KOPT-K1 (cell line): ENCODE data around the gene HSPH1.

Experiments used
- H3K27ac ChIP-seq: fragments of 200-600 bp; sonication (generic); 2 replicates; pipeline ENCODE4 v1.5.1; 2016; ENCODE audit warnings: antibody characterized with exemption, mild to moderate bottlenecking, low read depth, low read length; ENCODE audit not compliant: poor library complexity, severe bottlenecking
- H3K36me3 ChIP-seq: fragments of 200-600 bp; sonication (generic); 2 replicates; pipeline ENCODE4 v1.5.1; 2017; ENCODE audit warnings: antibody characterized with exemption, mild to moderate bottlenecking, low read length, moderate library complexity; ENCODE audit not compliant: insufficient read depth
- H3K9me3 ChIP-seq: fragments of 200-600 bp; sonication (generic); 2 replicates; pipeline ENCODE4 v1.5.1; 2017; ENCODE audit warnings: antibody characterized with exemption, low read length, mild to moderate bottlenecking; ENCODE audit not compliant: insufficient read depth, poor library complexity, severe bottlenecking

HSPH1 gene

DNA sequence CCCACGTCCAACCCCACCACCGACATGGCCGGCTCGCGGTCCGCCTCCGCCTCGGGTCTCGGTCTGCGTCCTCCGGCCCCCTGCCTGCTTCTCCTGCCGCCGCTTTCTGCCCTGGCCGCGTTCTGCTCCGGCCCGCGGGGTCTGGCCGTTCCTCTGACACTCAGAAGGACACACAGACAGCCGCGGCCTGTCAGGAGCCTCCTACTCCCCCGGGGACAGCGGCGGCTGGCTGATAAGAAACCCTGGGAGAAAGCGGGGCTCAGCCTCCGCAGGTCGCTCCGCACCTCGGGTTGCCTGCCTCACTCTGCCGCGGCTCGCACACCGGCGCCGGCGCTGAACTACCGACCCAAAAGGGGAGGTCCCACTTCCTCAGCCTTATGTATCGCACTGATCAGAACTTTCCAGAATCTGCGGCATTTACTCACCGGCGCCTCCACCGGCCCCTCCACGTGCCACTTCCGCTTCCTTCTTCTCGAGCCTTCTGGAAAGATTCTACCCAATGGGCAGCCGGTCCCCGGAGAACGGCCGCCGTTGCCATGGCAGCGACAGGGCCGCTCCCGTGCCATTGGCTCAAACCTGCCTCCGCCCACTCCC lies at the start of gene HSPH1:
TSS of gene HSPH1 (minus strand) at position 348 of the 594 bp plus-strand sequence. CDS start at position 26, 322 bp downstream.
- Histone ChIP-seq H3K9me3 (no peaks in the 10 kb centered on the region), H3K27ac (peak within 1 kb of the TSS; percentile 74), H3K36me3 (peaks cover 29% of the 10 kb centered on the region)

- Histone ChIP-seq H3K9me3 (no peaks in the 10 kb centered on the region), H3K36me3 (no peaks in the 10 kb centered on the region), H3K27ac (no peak overlapping the region)
Observed at GRCh38 chr13:31209841-31210210, 48.1 kb upstream of the HSPH1 start.

DNA sequence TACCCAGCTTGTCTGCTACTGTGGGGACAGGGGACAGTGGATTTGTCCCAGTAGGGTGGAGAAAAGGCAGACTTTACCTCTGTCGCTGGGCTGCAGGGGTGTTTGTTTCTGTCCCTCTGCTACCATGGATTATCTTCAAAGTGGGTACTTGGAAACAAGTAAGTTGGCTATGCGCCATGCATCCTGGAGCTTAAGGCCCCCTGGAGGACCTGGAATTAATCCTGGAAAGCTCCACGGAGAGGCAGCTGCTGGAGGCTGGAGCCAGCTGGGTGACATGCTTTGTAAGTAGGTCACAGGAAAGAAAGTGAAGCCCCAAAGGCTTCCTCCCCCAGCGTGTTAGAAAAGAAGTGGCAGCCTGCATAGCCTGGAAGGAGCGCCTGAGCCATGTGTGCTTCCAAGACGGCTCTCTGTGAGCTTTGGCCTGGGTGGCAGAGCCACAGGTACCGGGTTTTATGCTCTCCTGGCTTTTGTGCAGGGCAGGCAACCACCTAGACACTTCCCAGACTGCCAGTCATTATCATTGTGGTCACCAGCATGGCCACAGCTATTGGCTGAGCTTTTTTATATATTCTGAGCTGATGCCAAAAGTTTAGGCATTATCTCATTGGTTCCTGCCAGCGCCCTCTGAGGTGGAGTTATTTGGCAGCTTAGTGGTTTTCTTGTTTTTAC lies 47.6 kb upstream of the HSPH1 start:
- H3K9me3 ChIP-seq = no peaks in the 10 kb centered on the region
- no peaks in the 10 kb centered on the region for H3K36me3 ChIP-seq
- H3K27ac ChIP-seq = no peak overlapping the region

DNA sequence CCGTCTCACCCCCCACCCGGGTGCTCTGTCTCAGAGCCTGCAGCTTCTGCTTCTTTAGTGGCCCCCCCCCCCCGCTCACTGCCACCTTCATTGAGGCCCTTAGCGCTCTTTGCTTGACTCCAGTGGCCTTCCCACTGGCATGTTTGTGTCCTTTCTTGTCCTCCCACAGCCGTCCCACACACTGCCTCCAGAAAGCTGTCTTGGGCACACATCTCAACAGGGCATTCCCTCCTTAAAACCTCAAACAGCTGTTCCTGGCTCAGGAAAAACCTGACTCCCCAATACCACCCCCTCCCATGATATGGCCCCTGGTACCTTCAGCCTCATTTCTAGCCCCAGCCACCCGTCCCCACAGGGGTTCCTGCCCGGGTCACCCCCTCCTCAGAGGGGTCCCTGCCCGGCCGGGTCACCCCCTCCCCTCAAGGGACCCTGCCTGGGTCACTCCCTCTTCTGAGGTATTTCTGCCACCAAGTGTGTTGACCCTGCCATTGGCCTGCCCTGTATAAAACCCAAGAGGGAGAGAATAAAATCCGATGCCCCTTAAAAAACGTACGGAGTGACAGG lies 46.9 kb upstream of the HSPH1 start:
- Histone ChIP-seq H3K36me3 (no peaks in the 10 kb centered on the region), H3K27ac (no peak overlapping the region), H3K9me3 (no peaks in the 10 kb centered on the region)

DNA sequence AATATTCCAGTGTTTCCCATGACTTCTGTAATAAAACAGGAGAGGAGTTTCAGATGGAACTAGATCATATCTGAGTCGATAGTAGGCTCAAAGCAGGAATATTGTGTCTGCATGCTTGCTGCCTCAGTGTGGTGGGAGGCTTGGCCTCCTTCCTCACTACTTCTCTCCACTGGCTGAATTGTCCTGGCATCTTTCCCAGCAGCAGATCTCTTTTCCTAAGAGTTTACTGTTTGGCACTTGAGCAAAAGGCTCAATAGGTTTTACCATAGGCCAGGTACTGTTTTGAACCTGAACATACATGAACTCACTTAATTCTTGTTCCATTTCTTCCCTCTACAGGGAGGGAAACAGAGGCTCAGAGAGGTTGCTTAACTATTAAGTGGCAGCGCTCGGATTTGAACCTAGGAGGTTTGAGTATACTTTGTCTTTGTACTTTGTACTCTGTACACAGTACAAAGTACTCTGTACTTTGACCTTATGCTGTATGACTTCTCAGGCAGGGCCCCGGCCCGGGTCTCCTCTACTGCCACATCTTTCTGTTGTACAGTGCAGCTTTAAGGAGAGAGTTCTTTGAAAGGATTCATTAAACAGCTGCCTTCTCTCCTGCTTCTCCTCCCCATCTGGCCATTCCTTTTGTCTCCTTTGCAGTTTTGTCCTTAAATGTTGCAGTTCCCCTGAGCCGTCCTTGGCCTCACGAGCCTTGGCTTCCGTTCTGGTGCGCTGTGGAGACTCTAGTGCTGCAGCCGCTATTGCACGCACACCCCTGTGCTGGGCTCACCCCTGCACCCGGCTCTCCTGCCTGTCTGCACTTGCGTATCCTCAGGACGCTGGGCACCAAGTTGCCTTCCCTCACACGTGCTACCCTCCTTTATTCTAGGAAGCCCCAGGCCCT lies 46.2 kb upstream of the HSPH1 start:
- H3K9me3 ChIP-seq = no peaks in the 10 kb centered on the region
- H3K36me3 ChIP-seq = no peaks in the 10 kb centered on the region
- H3K27ac ChIP-seq = no peak overlapping the region

DNA sequence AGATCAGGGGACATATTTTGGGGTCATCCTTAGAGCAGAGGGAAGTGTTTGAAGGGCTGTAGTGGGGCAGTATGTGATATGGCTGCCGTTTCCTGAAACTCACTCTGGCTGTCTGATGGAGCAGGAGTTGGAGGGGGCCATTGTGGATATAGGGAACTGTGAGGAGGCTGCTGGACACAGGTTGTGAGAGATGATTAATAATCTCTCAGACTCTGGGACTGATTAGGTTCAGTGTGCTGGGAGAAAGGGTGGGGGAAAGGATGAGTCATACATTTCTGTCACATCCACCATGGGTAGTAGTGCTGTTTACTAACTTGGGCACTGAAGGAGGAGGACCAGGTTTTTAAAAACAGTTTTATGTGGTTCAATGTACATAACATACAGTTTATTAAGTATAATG lies 42.9 kb upstream of the HSPH1 start:
- H3K36me3 ChIP-seq = no peaks in the 10 kb centered on the region
- H3K9me3 ChIP-seq = no peaks in the 10 kb centered on the region
- no peak overlapping the region for H3K27ac ChIP-seq

DNA sequence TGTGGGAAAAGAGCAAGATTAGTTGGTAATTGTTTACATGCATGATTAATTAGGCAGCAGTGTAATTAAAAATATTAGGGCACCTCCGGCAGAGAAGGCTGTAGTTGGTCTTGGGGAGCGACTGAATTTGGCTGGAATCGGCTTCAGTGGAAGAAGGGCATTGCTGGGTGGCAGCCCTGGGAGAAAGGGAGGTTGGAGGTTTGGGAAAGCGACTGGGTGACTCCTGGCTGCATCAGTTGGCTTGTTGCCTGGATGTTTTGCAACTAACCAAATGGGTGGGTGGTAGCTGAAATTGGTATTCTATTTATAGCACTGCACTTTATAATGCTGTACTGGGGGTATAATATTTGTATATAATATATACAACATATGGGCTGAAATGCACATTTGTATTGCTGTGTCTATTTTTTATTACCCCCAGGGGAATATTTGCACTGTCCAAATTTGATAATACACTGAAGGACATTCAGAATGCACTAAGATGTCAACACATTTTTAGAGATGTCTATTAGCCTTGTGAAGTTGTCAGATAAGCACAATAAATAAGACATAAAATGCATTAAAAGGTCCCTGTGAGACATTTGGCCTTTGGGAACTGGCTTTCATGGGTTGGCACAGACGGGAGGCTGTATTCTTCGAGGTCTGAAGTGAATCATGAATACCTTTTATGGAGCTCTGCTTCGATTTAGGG lies 39.8 kb upstream of the HSPH1 start:
- Histone ChIP-seq H3K36me3 (no peaks in the 10 kb centered on the region), H3K9me3 (no peaks in the 10 kb centered on the region), H3K27ac (peak overlapping the region; percentile 78)

DNA sequence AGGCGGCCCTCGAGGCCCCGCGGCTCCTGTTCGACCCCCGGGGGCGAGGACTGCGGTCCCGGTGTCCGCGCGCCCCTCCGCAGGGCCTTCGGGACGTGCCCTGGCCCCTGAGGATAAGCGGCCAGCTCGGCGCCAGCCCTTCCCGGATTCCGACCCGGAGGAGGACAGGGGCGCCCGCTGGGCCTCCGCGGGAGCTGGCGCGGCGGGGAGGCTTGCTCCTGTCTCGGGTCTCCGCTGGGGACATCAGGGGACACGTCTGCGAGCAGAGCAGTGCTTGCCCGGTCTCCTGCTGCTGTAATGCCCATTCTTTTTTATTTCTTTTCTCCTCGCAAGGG lies 38.9 kb upstream of the HSPH1 start:
- Histone ChIP-seq H3K36me3 (no peaks in the 10 kb centered on the region), H3K9me3 (no peaks in the 10 kb centered on the region), H3K27ac (peak overlapping the region; percentile 78)

DNA sequence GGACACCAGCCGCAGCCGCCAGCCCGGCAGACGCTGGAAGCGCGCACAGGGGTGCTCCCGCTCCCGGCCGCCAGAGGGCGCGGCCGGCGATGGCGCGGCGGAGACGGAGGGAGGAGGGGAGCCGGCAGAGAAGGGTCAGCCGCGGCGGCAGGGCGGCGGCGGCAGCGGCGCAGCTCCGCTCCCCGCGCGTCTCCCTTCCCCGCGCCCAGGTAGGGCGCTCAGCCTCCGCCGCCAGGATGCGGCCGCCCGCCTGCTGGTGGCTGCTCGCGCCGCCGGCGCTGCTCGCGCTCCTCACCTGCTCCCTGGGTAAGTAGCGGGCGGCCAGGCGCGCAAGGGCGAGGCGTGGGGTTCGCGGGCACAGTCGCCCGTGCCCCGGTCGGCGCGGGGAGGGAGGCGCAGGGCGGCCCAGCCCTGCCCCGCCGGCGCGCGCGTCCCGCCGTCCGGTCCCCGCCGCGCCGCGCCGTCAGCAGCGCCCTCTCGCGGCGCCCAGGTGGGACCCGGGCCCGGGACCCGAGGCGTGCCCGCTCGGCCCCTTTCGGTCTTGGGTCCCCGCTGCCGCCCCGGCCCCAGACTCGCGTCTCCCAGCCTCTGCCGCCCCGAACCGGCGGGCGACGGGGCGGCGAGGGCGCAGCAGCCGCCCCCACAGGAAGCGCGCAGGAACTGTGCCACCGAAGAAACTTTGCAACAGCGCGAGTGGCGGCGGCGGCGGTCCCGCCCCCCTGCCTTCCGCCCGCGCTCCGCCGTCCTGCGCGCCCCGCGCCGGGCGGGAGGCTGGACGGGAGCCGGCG lies 38.3 kb upstream of the HSPH1 start, which contains the start of gene B3GLCT:
TSS of gene B3GLCT (plus strand) at position 127 of the 788 bp plus-strand sequence. CDS start at position 237, 110 bp downstream.
- Histone ChIP-seq H3K9me3 (no peaks in the 10 kb centered on the region), H3K36me3 (no peaks in the 10 kb centered on the region), H3K27ac (peak within 1 kb of the TSS; percentile 78)

DNA sequence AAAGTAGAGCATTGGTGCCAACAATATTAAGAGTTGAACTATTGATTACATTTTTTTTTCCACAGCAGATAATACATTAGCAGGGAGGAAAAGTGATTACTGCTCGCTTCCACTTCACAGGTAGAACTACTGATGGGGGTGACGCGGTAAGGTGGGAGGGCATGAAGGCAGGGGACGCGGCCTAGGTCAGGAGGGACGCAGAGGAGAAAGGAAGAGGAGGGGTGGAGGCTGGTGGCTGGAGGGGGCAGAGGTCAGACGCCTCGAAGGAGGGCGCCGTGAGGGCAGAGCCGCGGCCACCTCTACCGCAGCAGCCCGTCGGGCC lies 37.8 kb upstream of the HSPH1 start:
- Histone ChIP-seq H3K36me3 (no peaks in the 10 kb centered on the region), H3K9me3 (no peaks in the 10 kb centered on the region), H3K27ac (peak overlapping the region; percentile 78)

DNA sequence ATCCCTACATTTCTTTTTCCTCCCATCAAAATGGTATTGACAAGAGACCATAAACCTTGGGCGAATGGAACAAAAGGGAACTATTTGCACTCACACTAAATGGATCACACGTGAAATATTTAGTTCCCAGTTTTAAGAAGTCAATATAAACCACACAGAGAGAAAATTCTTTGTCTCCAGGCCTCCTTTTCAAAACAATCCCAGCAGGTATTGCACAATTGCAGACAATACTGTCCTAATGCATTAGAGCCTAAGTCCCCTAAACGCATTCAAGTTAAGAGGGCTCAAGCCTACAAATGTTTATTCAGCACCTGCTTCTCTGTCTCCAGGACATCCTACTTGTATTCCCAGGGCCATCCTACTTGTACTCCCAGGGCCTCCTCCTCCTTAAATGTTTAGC lies 36.8 kb upstream of the HSPH1 start:
- no peak overlapping the region for H3K27ac ChIP-seq
- no peaks in the 10 kb centered on the region for H3K36me3 ChIP-seq
- H3K9me3 ChIP-seq = no peaks in the 10 kb centered on the region

DNA sequence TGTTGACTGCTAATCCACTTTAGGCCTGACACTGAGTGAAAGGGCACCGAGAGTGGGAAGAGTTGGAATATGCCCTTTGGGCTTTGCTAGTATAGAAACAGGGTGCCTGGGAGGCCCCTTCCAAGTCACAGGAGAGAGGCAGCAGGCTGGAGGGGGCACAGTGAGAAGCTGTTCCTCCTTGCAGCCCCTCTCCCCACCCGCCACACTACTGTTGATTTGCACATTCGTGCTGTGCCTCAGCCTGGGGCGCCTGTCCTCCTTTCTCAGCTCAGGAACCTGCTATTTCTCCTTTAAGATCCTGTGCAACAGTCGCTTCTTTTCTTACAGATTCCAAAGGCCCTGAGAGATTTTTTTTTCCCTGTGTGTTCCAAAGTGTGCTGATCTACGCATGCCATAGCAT lies 35.3 kb upstream of the HSPH1 start:
- Histone ChIP-seq H3K36me3 (no peaks in the 10 kb centered on the region), H3K9me3 (no peaks in the 10 kb centered on the region), H3K27ac (no peak overlapping the region)

DNA sequence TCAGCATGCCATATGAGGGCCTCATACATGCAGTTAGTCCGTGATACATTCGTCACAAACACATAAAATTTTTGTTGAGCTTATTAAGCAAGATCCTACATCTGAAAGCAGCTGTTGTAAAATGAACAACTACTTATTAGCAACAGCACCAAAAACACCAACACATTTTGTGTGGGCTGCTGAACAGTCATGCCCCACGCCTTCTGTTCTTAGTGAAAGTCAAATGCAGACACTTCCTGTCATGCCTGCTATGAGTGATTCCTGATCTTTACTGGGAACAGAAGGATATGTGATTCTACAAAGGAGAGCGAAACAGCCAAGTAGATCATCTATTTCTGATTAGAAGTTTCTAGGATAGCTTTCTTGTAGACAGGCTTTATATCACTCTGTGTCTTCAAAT lies 33.9 kb upstream of the HSPH1 start:
- H3K9me3 ChIP-seq = no peaks in the 10 kb centered on the region
- no peak overlapping the region for H3K27ac ChIP-seq
- no peaks in the 10 kb centered on the region for H3K36me3 ChIP-seq

GRCh38 chr13:31192306-31192705 lies 30.6 kb upstream of the HSPH1 start:
- peaks cover 5% of the 10 kb centered on the region for H3K9me3 ChIP-seq
- no peaks in the 10 kb centered on the region for H3K36me3 ChIP-seq
- no peak overlapping the region for H3K27ac ChIP-seq
